HG02885 (cell line): Measurements from ENCODE around the gene LRTM2.
"Not testable (repeated sequence)": the region's sequence is repeated elsewhere in the genome, so short reads cannot be mapped to it uniquely, and the experiment has no call there.

Experiments used
- ATAC-seq: cut with Tn5 transposase; IDR thresholded peaks from one replicate; pipeline ENCODE4 v1.9.1; 2021; ENCODE audit warnings: mild to moderate bottlenecking; ENCODE audit not compliant: unreplicated experiment, poor library complexity

LRTM2 gene

GRCh38 chr12:1810201-1810930 lies 10.0 kb upstream of the LRTM2 start:
- ATAC-seq, result no peak

- no peak for ATAC-seq
These were observed 9.5 kb upstream of the LRTM2 start for GRCh38 chr12:1810931-1811280.

GRCh38 chr12:1811281-1811947 lies 9.0 kb upstream of the LRTM2 start:
- no peak for ATAC-seq

GRCh38 chr12:1811948-1812291 lies 8.4 kb upstream of the LRTM2 start:
- no peak for ATAC-seq

GRCh38 chr12:1812650-1813302 lies 7.6 kb upstream of the LRTM2 start:
- ATAC-seq, result peak; percentile 72

GRCh38 chr12:1814266-1814665 lies 6.1 kb upstream of the LRTM2 start:
- ATAC-seq, result no peak

- ATAC-seq, result no peak
These were observed 5.3 kb upstream of the LRTM2 start for GRCh38 chr12:1815108-1815507.

- no peak for ATAC-seq
These were observed 4.3 kb upstream of the LRTM2 start for GRCh38 chr12:1815814-1816729.

GRCh38 chr12:1816730-1817348 lies 3.5 kb upstream of the LRTM2 start:
- ATAC-seq, result no peak

- not testable (repeated sequence) for ATAC-seq
These were observed 2.4 kb upstream of the LRTM2 start for GRCh38 chr12:1817928-1818327.

- ATAC-seq, result no peak
These were observed 1.3 kb upstream of the LRTM2 start for GRCh38 chr12:1819050-1819449.

GRCh38 chr12:1819571-1819970 lies 794 bp upstream of the LRTM2 start:
- no peak for ATAC-seq

- no peak for ATAC-seq
These were observed 529 bp downstream of the LRTM2 start for GRCh38 chr12:1820896-1821291.

- no peak for ATAC-seq
These were observed 1.4 kb downstream of the LRTM2 start for GRCh38 chr12:1821805-1822204.

GRCh38 chr12:1822699-1823098 lies 2.3 kb downstream of the LRTM2 start:
- ATAC-seq, result no peak

- ATAC-seq, result no peak
These were observed 2.9 kb downstream of the LRTM2 start for GRCh38 chr12:1823237-1823636.

GRCh38 chr12:1825382-1826102 lies 5.2 kb downstream of the LRTM2 start:
- ATAC-seq, result no peak

GRCh38 chr12:1826401-1826800 lies 6.0 kb downstream of the LRTM2 start:
- ATAC-seq, result no peak

- peak; percentile 57 for ATAC-seq
These were observed 6.7 kb downstream of the LRTM2 start for GRCh38 chr12:1826867-1827705.
